ENCODE data around the gene ATP1A1. TPM values are rescaled to one million over a fixed set of nuclear protein-coding genes. Genes with fewer than 3 reads are reported as not detected.

ATP1A1 gene
- total and polyA plus RNA-seq, 4 donors, result 68.6 to 128 (median 82.6) TPM

DNA sequence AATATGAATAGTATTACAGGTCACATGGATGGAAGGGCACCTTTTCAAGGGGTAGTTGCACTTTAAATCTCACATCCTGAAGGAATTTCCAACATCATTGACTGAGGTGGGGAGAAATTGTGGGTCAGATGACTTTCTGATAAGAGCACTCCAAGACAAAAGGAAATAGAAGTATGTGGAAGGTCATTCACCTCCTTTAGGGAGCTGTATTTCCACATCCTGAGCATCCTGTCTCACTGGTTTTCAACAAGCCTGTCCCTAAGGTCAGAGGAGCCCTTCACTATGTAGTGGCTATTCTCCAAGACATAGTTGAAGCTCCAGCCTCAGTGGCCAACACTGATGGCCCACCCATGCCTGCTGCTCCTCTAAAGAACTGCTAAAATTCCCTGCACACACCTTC lies 76.5 kb downstream of the ATP1A1 start:
- no peak for TF ChIP-seq RAD21 (IDR thresholded peaks at IDR 0.05)
- TF ChIP-seq SP1 (IDR thresholded peaks at IDR 0.05), result no peak
- no peak for TF ChIP-seq RXRA (IDR thresholded peaks at IDR 0.05)
- no peak for TF ChIP-seq TAF1 (conservative IDR thresholded peaks at IDR 0.05)
- no peak for TF ChIP-seq YY1 (IDR thresholded peaks at IDR 0.05)
- Histone ChIP-seq H3K36me3 (ENCODE audit: control insufficient read depth in 4 of 4, insufficient read depth in 3 of 4, low read depth in 1 of 4, low read length in 3 of 4) (no peaks in the 10 kb centered on the region), H3K9ac (ENCODE audit: low read depth in 1 of 2, low read length in 2 of 2) (no peak overlapping the region), H3K27ac (ENCODE audit: low read depth in 1 of 2, low read length in 2 of 2) (no peak overlapping the region), H3K4me3 (ENCODE audit: low read depth in 1 of 3, low read length in 3 of 3) (no peak overlapping the region), H3K9me3 (ENCODE audit: control insufficient read depth in 4 of 4, low read length in 3 of 4) (no peaks in the 10 kb centered on the region), H3K4me1 (ENCODE audit: control insufficient read depth in 4 of 4, insufficient read depth in 4 of 4, low read length in 3 of 4) (no peaks in the 10 kb centered on the region), H3K27me3 (ENCODE audit: control insufficient read depth in 4 of 4, insufficient read depth in 4 of 4, low read length in 3 of 4) (no peaks in the 10 kb centered on the region)
- no peak for DNase-seq (ENCODE audit: low spot score)

DNA sequence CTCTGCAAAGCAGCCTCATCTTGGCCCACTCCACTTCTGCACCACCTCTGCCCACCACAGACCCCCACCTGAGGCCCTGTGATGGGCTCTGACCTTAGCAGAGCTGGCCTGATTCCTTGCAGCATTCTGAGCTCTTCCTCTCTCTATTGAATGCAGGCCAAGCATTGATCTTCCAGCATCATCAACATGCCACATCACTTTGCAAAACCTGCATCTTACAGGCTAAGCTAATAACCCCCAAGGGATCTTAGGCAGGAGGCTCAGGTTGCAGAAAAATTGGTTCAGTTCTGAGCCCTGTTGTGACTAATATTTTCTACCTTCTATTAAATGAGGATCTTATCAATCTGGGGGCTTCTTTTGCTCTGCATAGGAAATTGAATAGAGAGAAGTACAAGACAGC lies 78.7 kb downstream of the ATP1A1 start:
- H3K36me3 ChIP-seq (ENCODE audit: control insufficient read depth in 4 of 4, insufficient read depth in 3 of 4, low read depth in 1 of 4, low read length in 3 of 4), result no peaks in the 10 kb centered on the region
- no peaks in the 10 kb centered on the region for H3K4me1 ChIP-seq (ENCODE audit: control insufficient read depth in 4 of 4, insufficient read depth in 4 of 4, low read length in 3 of 4)
- TF ChIP-seq, protein P1, sequence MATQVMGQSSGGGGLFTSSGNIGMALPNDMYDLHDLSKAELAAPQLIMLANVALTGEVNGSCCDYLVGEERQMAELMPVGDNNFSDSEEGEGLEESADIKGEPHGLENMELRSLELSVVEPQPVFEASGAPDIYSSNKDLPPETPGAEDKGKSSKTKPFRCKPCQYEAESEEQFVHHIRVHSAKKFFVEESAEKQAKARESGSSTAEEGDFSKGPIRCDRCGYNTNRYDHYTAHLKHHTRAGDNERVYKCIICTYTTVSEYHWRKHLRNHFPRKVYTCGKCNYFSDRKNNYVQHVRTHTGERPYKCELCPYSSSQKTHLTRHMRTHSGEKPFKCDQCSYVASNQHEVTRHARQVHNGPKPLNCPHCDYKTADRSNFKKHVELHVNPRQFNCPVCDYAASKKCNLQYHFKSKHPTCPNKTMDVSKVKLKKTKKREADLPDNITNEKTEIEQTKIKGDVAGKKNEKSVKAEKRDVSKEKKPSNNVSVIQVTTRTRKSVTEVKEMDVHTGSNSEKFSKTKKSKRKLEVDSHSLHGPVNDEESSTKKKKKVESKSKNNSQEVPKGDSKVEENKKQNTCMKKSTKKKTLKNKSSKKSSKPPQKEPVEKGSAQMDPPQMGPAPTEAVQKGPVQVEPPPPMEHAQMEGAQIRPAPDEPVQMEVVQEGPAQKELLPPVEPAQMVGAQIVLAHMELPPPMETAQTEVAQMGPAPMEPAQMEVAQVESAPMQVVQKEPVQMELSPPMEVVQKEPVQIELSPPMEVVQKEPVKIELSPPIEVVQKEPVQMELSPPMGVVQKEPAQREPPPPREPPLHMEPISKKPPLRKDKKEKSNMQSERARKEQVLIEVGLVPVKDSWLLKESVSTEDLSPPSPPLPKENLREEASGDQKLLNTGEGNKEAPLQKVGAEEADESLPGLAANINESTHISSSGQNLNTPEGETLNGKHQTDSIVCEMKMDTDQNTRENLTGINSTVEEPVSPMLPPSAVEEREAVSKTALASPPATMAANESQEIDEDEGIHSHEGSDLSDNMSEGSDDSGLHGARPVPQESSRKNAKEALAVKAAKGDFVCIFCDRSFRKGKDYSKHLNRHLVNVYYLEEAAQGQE (IDR thresholded peaks at IDR 0.05), result no peak
- no peak for TF ChIP-seq FOXA2 (IDR thresholded peaks at IDR 0.05)
- TF ChIP-seq HNF4A (conservative IDR thresholded peaks at IDR 0.05), result no peak
- H3K27ac ChIP-seq (ENCODE audit: low read depth in 1 of 2, low read length in 2 of 2), result no peak overlapping the region
- no peaks in the 10 kb centered on the region for H3K9me3 ChIP-seq (ENCODE audit: control insufficient read depth in 4 of 4, low read length in 3 of 4)
- H3K9ac ChIP-seq (ENCODE audit: low read depth in 1 of 2, low read length in 2 of 2), result no peak overlapping the region
- no peaks in the 10 kb centered on the region for H3K27me3 ChIP-seq (ENCODE audit: control insufficient read depth in 4 of 4, insufficient read depth in 4 of 4, low read length in 3 of 4)
- no peak for DNase-seq (ENCODE audit: low spot score)
- H3K4me3 ChIP-seq (ENCODE audit: low read depth in 1 of 3, low read length in 3 of 3), result no peak overlapping the region

DNA sequence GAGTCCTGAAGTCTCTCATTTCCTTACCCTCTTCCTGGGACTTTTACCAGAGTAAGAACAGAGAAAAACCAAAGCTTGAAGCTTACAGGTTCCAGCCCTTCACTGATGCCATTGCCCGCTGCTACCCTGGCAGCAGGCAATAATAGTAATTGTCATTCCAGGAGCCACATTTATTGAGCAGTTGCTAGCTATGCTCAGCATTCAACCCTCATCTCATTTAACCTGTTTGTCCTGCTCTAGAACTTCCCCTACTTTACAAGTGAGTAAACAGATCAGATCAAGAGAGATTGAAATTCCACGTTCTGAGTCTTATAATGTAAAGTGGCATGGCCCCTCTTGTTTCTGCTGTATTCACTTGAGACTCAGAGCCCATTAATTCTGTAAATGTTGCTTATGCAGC lies 80.4 kb downstream of the ATP1A1 start:
- Histone ChIP-seq H3K9me3 (ENCODE audit: control insufficient read depth in 4 of 4, low read length in 3 of 4) (no peaks in the 10 kb centered on the region), H3K36me3 (ENCODE audit: control insufficient read depth in 4 of 4, insufficient read depth in 3 of 4, low read depth in 1 of 4, low read length in 3 of 4) (no peaks in the 10 kb centered on the region), H3K27me3 (ENCODE audit: control insufficient read depth in 4 of 4, insufficient read depth in 4 of 4, low read length in 3 of 4) (no peaks in the 10 kb centered on the region), H3K27ac (ENCODE audit: low read depth in 1 of 2, low read length in 2 of 2) (no peak overlapping the region), H3K4me3 (ENCODE audit: low read depth in 1 of 3, low read length in 3 of 3) (no peak overlapping the region), H3K4me1 (ENCODE audit: control insufficient read depth in 4 of 4, insufficient read depth in 4 of 4, low read length in 3 of 4) (no peaks in the 10 kb centered on the region), H3K9ac (ENCODE audit: low read depth in 1 of 2, low read length in 2 of 2) (no peak overlapping the region)
- DNase-seq (ENCODE audit: low spot score), result no peak
- WGBS, result 87% methylated on average over 2 of the region's 2 CpGs
- TF ChIP-seq GABPA (IDR thresholded peaks at IDR 0.05 in 1 of 2, conservative IDR thresholded peaks at IDR 0.05 in 1 of 2) (no peak), HNF4A (conservative IDR thresholded peaks at IDR 0.05) (no peak), RAD21 (IDR thresholded peaks at IDR 0.05) (no peak), RXRA (IDR thresholded peaks at IDR 0.05) (no peak), EGR1 (IDR thresholded peaks at IDR 0.05; ENCODE audit: low read depth in 2 of 2) (no peak), TAF1 (conservative IDR thresholded peaks at IDR 0.05) (no peak), SP1 (IDR thresholded peaks at IDR 0.05) (no peak)
- TF ChIP-seq, protein P1 (IDR thresholded peaks at IDR 0.05), result no peak
- TF ChIP-seq, protein P2, sequence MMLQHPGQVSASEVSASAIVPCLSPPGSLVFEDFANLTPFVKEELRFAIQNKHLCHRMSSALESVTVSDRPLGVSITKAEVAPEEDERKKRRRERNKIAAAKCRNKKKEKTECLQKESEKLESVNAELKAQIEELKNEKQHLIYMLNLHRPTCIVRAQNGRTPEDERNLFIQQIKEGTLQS (IDR thresholded peaks at IDR 0.05), result no peak
- TF ChIP-seq, protein P3, sequence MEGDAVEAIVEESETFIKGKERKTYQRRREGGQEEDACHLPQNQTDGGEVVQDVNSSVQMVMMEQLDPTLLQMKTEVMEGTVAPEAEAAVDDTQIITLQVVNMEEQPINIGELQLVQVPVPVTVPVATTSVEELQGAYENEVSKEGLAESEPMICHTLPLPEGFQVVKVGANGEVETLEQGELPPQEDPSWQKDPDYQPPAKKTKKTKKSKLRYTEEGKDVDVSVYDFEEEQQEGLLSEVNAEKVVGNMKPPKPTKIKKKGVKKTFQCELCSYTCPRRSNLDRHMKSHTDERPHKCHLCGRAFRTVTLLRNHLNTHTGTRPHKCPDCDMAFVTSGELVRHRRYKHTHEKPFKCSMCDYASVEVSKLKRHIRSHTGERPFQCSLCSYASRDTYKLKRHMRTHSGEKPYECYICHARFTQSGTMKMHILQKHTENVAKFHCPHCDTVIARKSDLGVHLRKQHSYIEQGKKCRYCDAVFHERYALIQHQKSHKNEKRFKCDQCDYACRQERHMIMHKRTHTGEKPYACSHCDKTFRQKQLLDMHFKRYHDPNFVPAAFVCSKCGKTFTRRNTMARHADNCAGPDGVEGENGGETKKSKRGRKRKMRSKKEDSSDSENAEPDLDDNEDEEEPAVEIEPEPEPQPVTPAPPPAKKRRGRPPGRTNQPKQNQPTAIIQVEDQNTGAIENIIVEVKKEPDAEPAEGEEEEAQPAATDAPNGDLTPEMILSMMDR (IDR thresholded peaks at IDR 0.05; ENCODE audit: low read depth, low read length, missing input control), result no peak
- TF ChIP-seq, protein P4, sequence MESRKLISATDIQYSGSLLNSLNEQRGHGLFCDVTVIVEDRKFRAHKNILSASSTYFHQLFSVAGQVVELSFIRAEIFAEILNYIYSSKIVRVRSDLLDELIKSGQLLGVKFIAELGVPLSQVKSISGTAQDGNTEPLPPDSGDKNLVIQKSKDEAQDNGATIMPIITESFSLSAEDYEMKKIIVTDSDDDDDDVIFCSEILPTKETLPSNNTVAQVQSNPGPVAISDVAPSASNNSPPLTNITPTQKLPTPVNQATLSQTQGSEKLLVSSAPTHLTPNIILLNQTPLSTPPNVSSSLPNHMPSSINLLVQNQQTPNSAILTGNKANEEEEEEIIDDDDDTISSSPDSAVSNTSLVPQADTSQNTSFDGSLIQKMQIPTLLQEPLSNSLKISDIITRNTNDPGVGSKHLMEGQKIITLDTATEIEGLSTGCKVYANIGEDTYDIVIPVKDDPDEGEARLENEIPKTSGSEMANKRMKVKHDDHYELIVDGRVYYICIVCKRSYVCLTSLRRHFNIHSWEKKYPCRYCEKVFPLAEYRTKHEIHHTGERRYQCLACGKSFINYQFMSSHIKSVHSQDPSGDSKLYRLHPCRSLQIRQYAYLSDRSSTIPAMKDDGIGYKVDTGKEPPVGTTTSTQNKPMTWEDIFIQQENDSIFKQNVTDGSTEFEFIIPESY (IDR thresholded peaks at IDR 0.05), result no peak
- TF ChIP-seq, protein P5, sequence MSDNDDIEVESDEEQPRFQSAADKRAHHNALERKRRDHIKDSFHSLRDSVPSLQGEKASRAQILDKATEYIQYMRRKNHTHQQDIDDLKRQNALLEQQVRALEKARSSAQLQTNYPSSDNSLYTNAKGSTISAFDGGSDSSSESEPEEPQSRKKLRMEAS (IDR thresholded peaks at IDR 0.05), result no peak
